SK-N-SH (cell line): ENCODE results near the gene ZNF562. TPM values are rescaled to one million over a fixed set of nuclear protein-coding genes. Genes with fewer than 3 reads are reported as not detected.

ENCODE experiments used
- CTCF ChIA-PET: fragments of 300-600, 350-600 bp; formaldehyde crosslinking; extraction: SDS; loops from one replicate; lab custom pipeline; 2021; lab: Yijun Ruan, JAX
- POLR2A ChIA-PET: fragments of 350-600 bp; sonication (Branson Sonifier 250); formaldehyde crosslinking; extraction: SDS; loops from one replicate; lab custom pipeline; 2020; ENCODE audit warnings: antibody characterized with exemption, inconsistent platforms; lab: Yijun Ruan, JAX
- DNase-seq: peaks from one replicate; pipeline ENCODE4 v3.0.0; 2012
- H2AFZ ChIP-seq: fragments of 200-600 bp; sonication (generic); 2 replicates; pipeline ENCODE4 v1.8.1; 2016; ENCODE audit warnings: antibody characterized with exemption, mild to moderate bottlenecking, low read depth
- H3F3A ChIP-seq: fragments of 200-600 bp; sonication (generic); replicated peaks from 2 replicates; pipeline ENCODE3; 2016; ENCODE audit warnings: antibody characterized with exemption, mild to moderate bottlenecking; ENCODE audit not compliant: insufficient read depth
- H3K27ac ChIP-seq, 2 experiments: fragments of 200-500 bp in 1 of 2; fragments of 200-600 bp in 1 of 2; sonication (Bioruptor generic) in 1 of 2; sonication (generic), shearing (Covaris generic) in 1 of 2; 2 replicates each; pipeline versions ENCODE4 v1.5.1 to v1.6.1; 2014 to 2016; ENCODE audit warnings: low read depth in 2 of 2, inconsistent platforms in 1 of 2, low read length in 1 of 2, mild to moderate bottlenecking in 1 of 2, mixed read lengths in 1 of 2
- H3K27me3 ChIP-seq: fragments of 200-600 bp; sonication (generic), shearing (Covaris generic); 2 replicates; pipeline ENCODE4 v1.6.1; 2016; ENCODE audit warnings: mixed run types; ENCODE audit not compliant: insufficient read depth
- H3K36me3 ChIP-seq, 2 experiments: fragments of 200-500 bp in 1 of 2; fragments of 200-600 bp in 1 of 2; sonication (Bioruptor generic) in 1 of 2; sonication (generic) in 1 of 2; replicated peaks in 1 of 2; 2 replicates each; pipeline versions ENCODE3 to v1.5.1; 2014 to 2016; ENCODE audit warnings: low read length in 1 of 2, mild to moderate bottlenecking in 1 of 2; ENCODE audit not compliant: insufficient read depth in 2 of 2, control insufficient read depth in 1 of 2
- H3K4me1 ChIP-seq, 2 experiments: fragments of 200-500 bp in 1 of 2; fragments of 200-600 bp in 1 of 2; sonication (Bioruptor generic) in 1 of 2; sonication (generic), shearing (Covaris generic) in 1 of 2; 2 replicates each; pipeline versions ENCODE4 v1.5.1 to v1.6.1; 2014 to 2016; ENCODE audit warnings: low read depth in 1 of 2, low read length in 1 of 2, mixed run types in 1 of 2; ENCODE audit not compliant: insufficient read depth in 2 of 2, control insufficient read depth in 1 of 2
- H3K4me2 ChIP-seq: fragments of 200-600 bp; sonication (generic), shearing (Covaris generic); 2 replicates; pipeline ENCODE4 v1.6.1; 2017; ENCODE audit warnings: mixed run types
- H3K4me3 ChIP-seq, 2 experiments: fragments of 200-500 bp in 1 of 2; fragments of 200-600 bp in 1 of 2; sonication (Bioruptor generic) in 1 of 2; sonication (generic), shearing (Covaris generic) in 1 of 2; 2 replicates each; pipeline versions ENCODE4 v1.5.1 to v1.8.1; 2014 to 2016; ENCODE audit warnings: low read depth in 2 of 2, inconsistent platforms in 1 of 2, low read length in 1 of 2, mild to moderate bottlenecking in 1 of 2, mixed read lengths in 1 of 2, moderate library complexity in 1 of 2
- H3K79me2 ChIP-seq: fragments of 200-600 bp; sonication (generic); 2 replicates; pipeline ENCODE4 v1.8.1; 2017; ENCODE audit warnings: mild to moderate bottlenecking; ENCODE audit not compliant: insufficient read depth
- H3K9ac ChIP-seq: fragments of 200-600 bp; sonication (generic); 2 replicates; pipeline ENCODE4 v1.6.1; 2017; ENCODE audit warnings: mixed run types
- H3K9me2 ChIP-seq: fragments of 200-600 bp; sonication (generic); 2 replicates; pipeline ENCODE4 v1.6.1; 2017; ENCODE audit warnings: mixed run types
- H3K9me3 ChIP-seq: fragments of 200-600 bp; sonication (generic); 2 replicates; pipeline ENCODE4 v1.6.1; 2017; ENCODE audit warnings: mixed run types, mild to moderate bottlenecking, moderate library complexity
- H4K20me1 ChIP-seq: fragments of 200-600 bp; sonication (generic); 2 replicates; pipeline ENCODE4 v1.6.1; 2017; ENCODE audit warnings: mild to moderate bottlenecking, mixed run types; ENCODE audit not compliant: insufficient read depth
- FOSL2 ChIP-seq: IDR thresholded peaks from 2 replicates; pipeline ENCODE4 v1.4.0; 2012; ENCODE audit warnings: low read depth, mild to moderate bottlenecking, moderate library complexity, borderline replicate concordance
- IRF3 ChIP-seq: fragments of 150-350 bp; IDR thresholded peaks from 2 replicates; pipeline ENCODE4 v1.6.1; 2016; ENCODE audit warnings: mild to moderate bottlenecking, low read depth, low read length
- MAX ChIP-seq: IDR thresholded peaks from 2 replicates; pipeline ENCODE4 v1.4.0; 2012; ENCODE audit warnings: low read depth
- MXI1 ChIP-seq: IDR thresholded peaks from 2 replicates; pipeline ENCODE4 v1.6.1; 2012; ENCODE audit warnings: mild to moderate bottlenecking, low read depth, low read length, improper control_type of control experiment
- NFIC ChIP-seq: IDR thresholded peaks from 2 replicates; pipeline ENCODE4 v1.4.0; 2012; ENCODE audit warnings: borderline replicate concordance
- POLR2AphosphoS5 ChIP-seq: IDR thresholded peaks from 2 replicates; pipeline ENCODE4 v1.6.1; 2012; ENCODE audit warnings: low read depth, low read length
- REST ChIP-seq: IDR thresholded peaks from 2 replicates; pipeline ENCODE4 v1.6.1; 2012; ENCODE audit warnings: mild to moderate bottlenecking, low read depth, low read length, moderate library complexity
- USF2 ChIP-seq: fragments of 150-350 bp; IDR thresholded peaks from 2 replicates; pipeline ENCODE4 v1.6.1; 2017; ENCODE audit warnings: antibody characterized with exemption, low read length, low read depth, borderline replicate concordance
- ZBTB33 ChIP-seq: IDR thresholded peaks from 2 replicates; pipeline ENCODE4 v1.4.0; 2012; ENCODE audit warnings: low read depth, borderline replicate concordance
- WGBS: methylation state at CpG from one replicate; pipeline ENCODE4 v1.1.6; 2017; ENCODE audit warnings: low lambda C conversion rate; 5-methylcytosine and 5-hydroxymethylcytosine counted together
- polyA plus RNA-seq, 3 experiments: library from polyadenylated mRNA; depleted of rRNA; stranded (reverse); fragments of >200 nt; gene quantifications; 2 replicates each; pipeline ENCODE4 v1.2.3, GENCODE V29; 2012

Gene ZNF562
- polyA plus RNA-seq, 1 of the 3 experiments (the other 2 are of a cell fraction) = 3.1 TPM

- no peak for TF ChIP-seq REST
- no peak for TF ChIP-seq MAX
- no peak for TF ChIP-seq ZBTB33
These were observed 49.3 kb upstream of the ZNF562 start (continued) for GRCh38 chr19:9724157-9724556.

GRCh38 chr19:9721861-9722260, 47.0 kb upstream of the ZNF562 start:
- H3K9me2 ChIP-seq = no peaks in the 10 kb centered on the region
- no peaks in the 10 kb centered on the region for H4K20me1 ChIP-seq
- no peaks in the 10 kb centered on the region; a peak in 2 of 4 replicates for H3K4me1 ChIP-seq
- H3K79me2 ChIP-seq = no peaks in the 10 kb centered on the region
- 0 out of 2 replicates have a peak overlapping the region, but pooled peaks have one; percentile 59 for H2AFZ ChIP-seq
- no peak overlapping the region for H3K9ac ChIP-seq
- no peaks in the 10 kb centered on the region for H3K36me3 ChIP-seq
- no peaks in the 10 kb centered on the region for H3K9me3 ChIP-seq
- H3K4me3 ChIP-seq = no peak overlapping the region
- H3F3A ChIP-seq = no peaks in the 10 kb centered on the region
- peak; percentile 9 for DNase-seq
- H3K4me2 ChIP-seq = no peak overlapping the region
- H3K27ac ChIP-seq = no peak overlapping the region
- H3K27me3 ChIP-seq = no peaks in the 10 kb centered on the region; the same call in 1 of the 2 replicates
- CTCF ChIA-PET = no interaction called here
- no peak for TF ChIP-seq USF2
- no peak for TF ChIP-seq FOSL2
- no peak for TF ChIP-seq MXI1
- TF ChIP-seq IRF3 = no peak
- no peak for TF ChIP-seq POLR2AphosphoS5
- TF ChIP-seq NFIC = no peak
- WGBS = 12% methylated on average over 6 of the region's 6 CpGs
- POLR2A ChIA-PET = no interaction called here
